GM21825 (cell line): ENCODE data around the gene CKAP2.
"Not testable (repeated sequence)": the region's sequence is repeated elsewhere in the genome, so short reads cannot be mapped to it uniquely, and the experiment has no call there.

Experiments
- ATAC-seq: cut with Tn5 transposase; IDR thresholded peaks from one replicate; pipeline ENCODE4 v1.9.1; 2021; ENCODE audit warnings: mild to moderate bottlenecking, moderate library complexity; ENCODE audit not compliant: unreplicated experiment

Gene CKAP2

GRCh38 chr13:52454820-52455676 lies at the start of gene CKAP2:
Gene CKAP2 (plus strand): TSS chr13:52455478. CDS start chr13:52455557, 79 bp downstream.
- ATAC-seq, result peak; percentile 77

- no peak for ATAC-seq
Measured at GRCh38 chr13:52405767-52406494, 49.3 kb upstream of the CKAP2 start, which contains the start of gene THSD1. Gene THSD1 (minus strand): TSS chr13:52406172. CDS start chr13:52402600, 3,572 bp downstream.

GRCh38 chr13:52406629-52407028 lies 48.6 kb upstream of the CKAP2 start:
- ATAC-seq, result no peak

GRCh38 chr13:52407436-52407835 lies 47.8 kb upstream of the CKAP2 start:
- not testable (repeated sequence) for ATAC-seq

- not testable (repeated sequence) for ATAC-seq
Measured at GRCh38 chr13:52408071-52408658, 47.1 kb upstream of the CKAP2 start.

- peak; percentile 92 for ATAC-seq
Measured at GRCh38 chr13:52411629-52412028, 43.6 kb upstream of the CKAP2 start.

- ATAC-seq, result no peak
Measured at GRCh38 chr13:52412128-52412527, 43.1 kb upstream of the CKAP2 start.

GRCh38 chr13:52414051-52414450 lies 41.2 kb upstream of the CKAP2 start:
- ATAC-seq, result no peak

GRCh38 chr13:52414963-52415362 lies 40.3 kb upstream of the CKAP2 start:
- ATAC-seq, result no peak

GRCh38 chr13:52419080-52419479 lies 36.2 kb upstream of the CKAP2 start:
- no peak for ATAC-seq

- ATAC-seq, result no peak
Measured at GRCh38 chr13:52421216-52421615, 34.1 kb upstream of the CKAP2 start.

GRCh38 chr13:52428295-52428694 lies 27.0 kb upstream of the CKAP2 start:
- ATAC-seq, result no peak

- ATAC-seq, result no peak
Measured at GRCh38 chr13:52432456-52432855, 22.8 kb upstream of the CKAP2 start.

GRCh38 chr13:52446265-52446664 lies 9.0 kb upstream of the CKAP2 start:
- ATAC-seq, result no peak

- ATAC-seq, result no peak
Measured at GRCh38 chr13:52447354-52447753, 7.9 kb upstream of the CKAP2 start.

- no peak for ATAC-seq
Measured at GRCh38 chr13:52447815-52448552, 7.3 kb upstream of the CKAP2 start.

GRCh38 chr13:52449331-52450011 lies 5.8 kb upstream of the CKAP2 start:
- ATAC-seq, result no peak

- ATAC-seq, result peak; percentile 68
Measured at GRCh38 chr13:52450012-52450792, 5.1 kb upstream of the CKAP2 start, which contains the start of gene VPS36. Gene VPS36 (minus strand): TSS chr13:52450634. CDS start chr13:52450594, 40 bp downstream.

- no peak for ATAC-seq
Measured at GRCh38 chr13:52450793-52451116, 4.5 kb upstream of the CKAP2 start.
